Loucy (cell line): Measurements from ENCODE around the gene CRYBG3.

Source experiments
- H2AFZ ChIP-seq: fragments of 200-600 bp; sonication (generic); 2 replicates; pipeline ENCODE4 v1.6.0; 2016; ENCODE audit warnings: antibody characterized with exemption, mild to moderate bottlenecking, low read length, moderate library complexity
- H3F3A ChIP-seq: fragments of 200-600 bp; 2 replicates; pipeline ENCODE4 v1.6.0; 2016; ENCODE audit warnings: antibody characterized with exemption, low read depth, mild to moderate bottlenecking
- H3K27me3 ChIP-seq: fragments of 200-600 bp; sonication (generic); 2 replicates; pipeline ENCODE4 v1.6.1; 2014; ENCODE audit warnings: low read length, mild to moderate bottlenecking; ENCODE audit not compliant: insufficient read depth, poor library complexity, severe bottlenecking
- H3K36me3 ChIP-seq: fragments of 200-600 bp; sonication (generic); 2 replicates; pipeline ENCODE4 v1.6.1; 2016; ENCODE audit warnings: low read length; ENCODE audit not compliant: insufficient read depth
- H3K4me1 ChIP-seq: fragments of 200-600 bp; sonication (generic); 2 replicates; pipeline ENCODE4 v1.5.1; 2014; ENCODE audit warnings: low read length, mild to moderate bottlenecking; ENCODE audit not compliant: insufficient read depth, poor library complexity, severe bottlenecking
- H3K4me2 ChIP-seq: fragments of 200-600 bp; sonication (generic); 2 replicates; pipeline ENCODE4 v1.6.0; 2014; ENCODE audit warnings: antibody characterized with exemption, low read length, low read depth, mild to moderate bottlenecking; ENCODE audit not compliant: poor library complexity, severe bottlenecking
- H3K4me3 ChIP-seq: fragments of 200-600 bp; sonication (generic); 2 replicates; pipeline ENCODE4 v1.5.1; 2014; ENCODE audit warnings: low read length, mild to moderate bottlenecking, mixed read lengths; ENCODE audit not compliant: poor library complexity, severe bottlenecking
- H3K79me2 ChIP-seq: fragments of 200-600 bp; sonication (generic); 2 replicates; pipeline ENCODE4 v1.6.1; 2014; ENCODE audit warnings: low read length; ENCODE audit not compliant: insufficient read depth
- H3K9ac ChIP-seq: fragments of 200-600 bp; sonication (generic); 2 replicates; pipeline ENCODE4 v1.6.0; 2014; ENCODE audit warnings: mild to moderate bottlenecking, low read depth, low read length, moderate library complexity; ENCODE audit not compliant: poor library complexity, severe bottlenecking
- H3K9me2 ChIP-seq: fragments of 200-600 bp; sonication (generic); replicated peaks from 2 replicates; pipeline ENCODE4 v1.6.1; 2016; ENCODE audit warnings: low read depth, low read length, mixed read lengths
- H3K9me3 ChIP-seq: fragments of 200-600 bp; sonication (generic); 2 replicates; pipeline ENCODE4 v1.6.1; 2014; ENCODE audit warnings: mild to moderate bottlenecking, antibody characterized with exemption, low read length, low read depth; ENCODE audit not compliant: insufficient read depth
- H4K20me1 ChIP-seq: fragments of 200-600 bp; sonication (generic); 2 replicates; pipeline ENCODE4 v1.6.0; 2014; ENCODE audit warnings: antibody characterized with exemption, low read length, mild to moderate bottlenecking; ENCODE audit not compliant: insufficient read depth, poor library complexity, severe bottlenecking
- EZH2phosphoT487 ChIP-seq: fragments of 200-600 bp; IDR thresholded peaks from 2 replicates; pipeline ENCODE4 v1.6.1; 2018; ENCODE audit warnings: antibody characterized with exemption, mild to moderate bottlenecking, moderate library complexity, borderline replicate concordance
- TF ChIP-seq, protein P1 (sequence below): fragments of 200-600 bp; sonication (generic); conservative IDR thresholded peaks from 2 replicates; pipeline ENCODE4 v1.5.1; 2014; ENCODE audit warnings: mild to moderate bottlenecking, antibody characterized with exemption, low read length

The CRYBG3 gene

DNA sequence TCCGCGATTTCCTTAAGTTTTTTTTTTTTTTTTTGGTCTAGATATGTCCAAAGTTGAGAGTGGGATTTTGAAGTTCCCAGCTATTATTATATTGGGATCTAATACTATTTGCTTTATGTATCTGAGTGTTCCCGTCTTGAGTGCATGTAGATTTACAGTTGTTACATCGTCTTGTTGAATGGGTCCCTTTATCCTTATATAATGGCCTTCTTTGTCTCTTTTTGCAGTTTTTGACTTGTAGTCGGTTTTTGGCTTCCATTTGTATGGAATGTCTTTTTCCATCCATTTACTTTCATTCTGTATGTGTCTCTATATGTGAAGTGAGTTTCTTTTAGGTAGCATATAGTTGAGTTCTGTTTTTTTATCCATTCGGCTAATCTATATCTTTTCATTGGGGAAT is 35.6 kb downstream of the CRYBG3 start:
- Histone ChIP-seq H3K9me2 (no peaks in the 10 kb centered on the region), H3K36me3 (no peaks in the 10 kb centered on the region), H3K9me3 (no peaks in the 10 kb centered on the region), H3K79me2 (no peaks in the 10 kb centered on the region), H3K4me3 (no peak overlapping the region), H3K27me3 (no peaks in the 10 kb centered on the region), H4K20me1 (no peaks in the 10 kb centered on the region), H3K9ac (no peak overlapping the region), H2AFZ (no peak overlapping the region), H3K4me2 (no peak overlapping the region), H3K4me1 (no peaks in the 10 kb centered on the region), H3F3A (no peaks in the 10 kb centered on the region)
- no peak for TF ChIP-seq EZH2phosphoT487
- TF ChIP-seq, protein P1, sequence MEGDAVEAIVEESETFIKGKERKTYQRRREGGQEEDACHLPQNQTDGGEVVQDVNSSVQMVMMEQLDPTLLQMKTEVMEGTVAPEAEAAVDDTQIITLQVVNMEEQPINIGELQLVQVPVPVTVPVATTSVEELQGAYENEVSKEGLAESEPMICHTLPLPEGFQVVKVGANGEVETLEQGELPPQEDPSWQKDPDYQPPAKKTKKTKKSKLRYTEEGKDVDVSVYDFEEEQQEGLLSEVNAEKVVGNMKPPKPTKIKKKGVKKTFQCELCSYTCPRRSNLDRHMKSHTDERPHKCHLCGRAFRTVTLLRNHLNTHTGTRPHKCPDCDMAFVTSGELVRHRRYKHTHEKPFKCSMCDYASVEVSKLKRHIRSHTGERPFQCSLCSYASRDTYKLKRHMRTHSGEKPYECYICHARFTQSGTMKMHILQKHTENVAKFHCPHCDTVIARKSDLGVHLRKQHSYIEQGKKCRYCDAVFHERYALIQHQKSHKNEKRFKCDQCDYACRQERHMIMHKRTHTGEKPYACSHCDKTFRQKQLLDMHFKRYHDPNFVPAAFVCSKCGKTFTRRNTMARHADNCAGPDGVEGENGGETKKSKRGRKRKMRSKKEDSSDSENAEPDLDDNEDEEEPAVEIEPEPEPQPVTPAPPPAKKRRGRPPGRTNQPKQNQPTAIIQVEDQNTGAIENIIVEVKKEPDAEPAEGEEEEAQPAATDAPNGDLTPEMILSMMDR, result no peak

DNA sequence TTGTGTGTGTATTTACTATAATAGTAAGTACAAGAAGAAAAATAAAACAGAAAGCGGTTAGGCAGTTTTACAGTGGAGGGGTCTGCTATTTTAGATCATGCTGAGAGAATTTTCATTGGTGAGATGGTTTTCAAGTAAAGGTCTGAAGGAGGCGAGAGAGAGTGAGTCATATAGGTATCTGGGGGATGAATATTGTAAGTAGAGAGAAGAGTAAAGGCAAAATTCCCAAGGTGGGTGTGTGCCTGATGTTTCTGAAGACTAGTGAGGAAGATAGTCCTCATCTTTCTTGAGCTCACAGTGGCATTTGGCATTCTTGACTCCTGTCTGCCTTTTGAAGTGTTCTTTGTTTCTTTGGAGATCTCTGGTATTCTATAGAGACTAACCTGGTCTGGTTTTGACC is 38.6 kb downstream of the CRYBG3 start:
- Histone ChIP-seq H3K9me2 (no peaks in the 10 kb centered on the region), H3K4me2 (no peak overlapping the region), H3K9ac (no peak overlapping the region), H3K79me2 (no peaks in the 10 kb centered on the region), H3K27me3 (no peaks in the 10 kb centered on the region), H3K4me1 (no peaks in the 10 kb centered on the region), H2AFZ (no peak overlapping the region), H4K20me1 (no peaks in the 10 kb centered on the region), H3K36me3 (0 out of 2 replicates have a peak, but pooled peaks cover 3% of the 10 kb centered on the region), H3F3A (no peaks in the 10 kb centered on the region), H3K4me3 (no peak overlapping the region), H3K9me3 (no peaks in the 10 kb centered on the region)
- TF ChIP-seq EZH2phosphoT487, result no peak
- TF ChIP-seq, protein P1, result no peak

DNA sequence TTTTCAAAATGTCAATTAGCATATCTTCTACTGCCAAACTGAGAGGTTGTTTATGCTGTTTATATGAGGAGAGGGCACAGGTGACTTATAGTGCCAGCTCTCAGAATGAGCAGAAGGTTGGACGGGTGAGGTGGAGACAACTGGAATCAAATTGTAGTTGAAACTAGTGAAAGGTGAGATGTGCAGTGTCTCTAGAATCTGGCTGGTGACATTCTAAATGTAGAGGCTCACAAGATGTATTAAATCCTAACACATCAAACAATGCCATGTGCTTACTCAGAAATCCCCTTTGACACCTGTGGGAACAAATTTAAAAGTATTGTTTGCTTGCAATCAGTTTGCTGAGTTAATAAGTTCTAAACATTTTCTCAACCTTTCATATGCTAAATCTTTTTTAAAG is 40.8 kb downstream of the CRYBG3 start:
- H3K27me3 ChIP-seq, result no peaks in the 10 kb centered on the region
- no peaks in the 10 kb centered on the region for H3K4me1 ChIP-seq
- H4K20me1 ChIP-seq, result no peaks in the 10 kb centered on the region
- H3F3A ChIP-seq, result no peaks in the 10 kb centered on the region
- H3K36me3 ChIP-seq, result 0 out of 2 replicates have a peak, but pooled peaks cover 3% of the 10 kb centered on the region
- H3K9ac ChIP-seq, result no peak overlapping the region
- H3K4me2 ChIP-seq, result no peak overlapping the region
- no peak overlapping the region for H3K4me3 ChIP-seq
- H3K9me3 ChIP-seq, result no peaks in the 10 kb centered on the region
- H2AFZ ChIP-seq, result no peak overlapping the region
- no peaks in the 10 kb centered on the region for H3K9me2 ChIP-seq
- no peaks in the 10 kb centered on the region for H3K79me2 ChIP-seq
- TF ChIP-seq EZH2phosphoT487, result no peak
- TF ChIP-seq, protein P1, result no peak
